CD14-positive monocyte (primary cell): ENCODE data around the gene CPED1. TPM values are rescaled to one million over a fixed set of nuclear protein-coding genes. Genes with fewer than 3 reads are reported as not detected.

Source experiments
- DNase-seq, 3 donors: peaks; one replicate each; pipeline ENCODE4 v3.0.0-alpha.2; 2011 to 2022
- H2AFZ ChIP-seq: 2 replicates; pipeline ENCODE4 v1.6.0; 2012; ENCODE audit warnings: mild to moderate bottlenecking, low read depth, low read length, inconsistent platforms; ENCODE audit not compliant: insufficient read depth, poor library complexity, severe bottlenecking
- H3K27ac ChIP-seq, 2 donors: 1 replicate in 1 of 2; 2 replicates in 1 of 2; pipeline ENCODE4 v1.5.1; 2012 to 2013; ENCODE audit warnings: low read length in 2 of 2, control low read depth in 1 of 2, inconsistent platforms in 1 of 2, low read depth in 1 of 2, mild to moderate bottlenecking in 1 of 2
- H3K27me3 ChIP-seq, 2 donors: one replicate each; pipeline versions ENCODE4 v1.6.0 to v1.6.1; 2011 to 2013; ENCODE audit warnings: low read length in 2 of 2; ENCODE audit not compliant: control insufficient read depth in 2 of 2, insufficient read depth in 2 of 2
- H3K36me3 ChIP-seq, 2 donors: replicated peaks in 1 of 2; 1 replicate in 1 of 2; 2 replicates in 1 of 2; pipeline versions ENCODE4 v1.5.1 to v1.6.1; 2012 to 2013; ENCODE audit warnings: low read length in 2 of 2, control low read depth in 1 of 2, inconsistent platforms in 1 of 2, mild to moderate bottlenecking in 1 of 2; ENCODE audit not compliant: insufficient read depth in 2 of 2, control insufficient read depth in 1 of 2
- H3K4me1 ChIP-seq, 2 donors: 1 replicate in 1 of 2; 2 replicates in 1 of 2; pipeline versions ENCODE4 v1.5.1 to v1.6.1; 2012 to 2013; ENCODE audit warnings: low read length in 2 of 2, control low read depth in 1 of 2, inconsistent platforms in 1 of 2, mild to moderate bottlenecking in 1 of 2, moderate library complexity in 1 of 2; ENCODE audit not compliant: insufficient read depth in 2 of 2, control insufficient read depth in 1 of 2
- H3K4me2 ChIP-seq: replicated peaks from 2 replicates; pipeline ENCODE3; 2012; ENCODE audit warnings: low read length, moderate library complexity, mild to moderate bottlenecking; ENCODE audit not compliant: poor library complexity, severe bottlenecking; ENCODE audit errors: extremely low read depth
- H3K4me3 ChIP-seq, 3 experiments: fragments of 200-600 bp in 1 of 3; sonication (generic) in 1 of 3; replicated peaks in 1 of 3; 1 replicate in 2 of 3; 2 replicates in 1 of 3; pipeline ENCODE4 v1.5.1; 2011 to 2013; ENCODE audit warnings: low read length in 3 of 3, mild to moderate bottlenecking in 3 of 3, control low read depth in 2 of 3, low read depth in 2 of 3, inconsistent platforms in 1 of 3, moderate library complexity in 1 of 3
- H3K79me2 ChIP-seq: 2 replicates; pipeline ENCODE4 v1.6.0; 2012; ENCODE audit warnings: mild to moderate bottlenecking, control low read depth, inconsistent platforms, low read length, moderate library complexity; ENCODE audit not compliant: insufficient read depth
- H3K9ac ChIP-seq: 2 replicates; pipeline ENCODE4 v1.6.0; 2017; ENCODE audit warnings: low read length, mild to moderate bottlenecking; ENCODE audit not compliant: insufficient read depth, poor library complexity, severe bottlenecking
- H3K9me3 ChIP-seq, 2 donors: replicated peaks in 1 of 2; 1 replicate in 1 of 2; 2 replicates in 1 of 2; pipeline versions ENCODE4 v1.5.1 to v1.6.1; 2012 to 2013; ENCODE audit warnings: low read length in 2 of 2, control low read depth in 1 of 2; ENCODE audit not compliant: control insufficient read depth in 1 of 2, insufficient read depth in 1 of 2
- H4K20me1 ChIP-seq: 2 replicates; pipeline ENCODE4 v1.6.0; 2012; ENCODE audit warnings: mild to moderate bottlenecking, low read length, control low read depth, moderate library complexity; ENCODE audit not compliant: insufficient read depth
- H3K27ac Mint-ChIP-seq, 7 donors: one replicate each; pipeline ENCODE4 v1.8.0; 2020; ENCODE audit warnings: mild to moderate bottlenecking in 7 of 7, mixed read lengths in 7 of 7, moderate library complexity in 6 of 7, inconsistent platforms in 2 of 7
- H3K27me3 Mint-ChIP-seq, 3 donors: one replicate each; pipeline ENCODE4 v1.8.0; 2021 to 2022; ENCODE audit warnings: low read depth in 3 of 3, mild to moderate bottlenecking in 3 of 3, mixed read lengths in 3 of 3, moderate library complexity in 3 of 3, inconsistent platforms in 1 of 3
- H3K36me3 Mint-ChIP-seq, 2 donors: one replicate each; pipeline ENCODE4 v1.8.0; 2020; ENCODE audit warnings: mixed read lengths in 2 of 2, inconsistent platforms in 1 of 2, mild to moderate bottlenecking in 1 of 2
- H3K4me1 Mint-ChIP-seq: one replicate; pipeline ENCODE4 v1.8.0; 2020; ENCODE audit warnings: mild to moderate bottlenecking, mixed read lengths
- H3K4me3 Mint-ChIP-seq, 2 donors: one replicate each; pipeline ENCODE4 v1.8.0; 2020; ENCODE audit warnings: mild to moderate bottlenecking in 2 of 2, mixed read lengths in 2 of 2, moderate library complexity in 1 of 2
- H3K9me3 Mint-ChIP-seq, 7 donors: one replicate each; pipeline ENCODE4 v1.8.0; 2020 to 2022; ENCODE audit warnings: mixed read lengths in 7 of 7, mild to moderate bottlenecking in 6 of 7, moderate library complexity in 6 of 7, inconsistent platforms in 2 of 7
- CTCF ChIP-seq: fragments of 200-600 bp; IDR thresholded peaks from one replicate; pipeline ENCODE4 v1.8.0; 2022; ENCODE audit warnings: antibody characterized with exemption, mild to moderate bottlenecking
- WGBS: methylation state at CpG from one replicate; pipeline ENCODE4 v1.1.5; 2013; ENCODE audit warnings: missing lambda C conversion rate; ENCODE audit not compliant: insufficient coverage; 5-methylcytosine and 5-hydroxymethylcytosine counted together
- intact Hi-C, 2 donors: fragments of 100-400 bp; cut with micrococcal nuclease; formaldehyde crosslinking; loops; one replicate each; pipeline versions ENCODE4 v1.15.0 to v1.15.1; 2023
- polyA plus RNA-seq, 3 donors: library from polyadenylated mRNA; depleted of rRNA in 1 of 3; unstranded in 2 of 3; stranded (reverse) in 1 of 3; fragments of 300-500 nt in 2 of 3; fragments of >200 nt in 1 of 3; fragmentation: Illumina TruSeq in 2 of 3; gene quantifications; 1 replicate in 2 of 3; 2 replicates in 1 of 3; pipeline ENCODE4 v1.2.3, GENCODE V29; 2012 to 2021

Gene CPED1
- polyA plus RNA-seq, 3 donors = 9.8 to 30.0 (median 20.4) TPM

DNA sequence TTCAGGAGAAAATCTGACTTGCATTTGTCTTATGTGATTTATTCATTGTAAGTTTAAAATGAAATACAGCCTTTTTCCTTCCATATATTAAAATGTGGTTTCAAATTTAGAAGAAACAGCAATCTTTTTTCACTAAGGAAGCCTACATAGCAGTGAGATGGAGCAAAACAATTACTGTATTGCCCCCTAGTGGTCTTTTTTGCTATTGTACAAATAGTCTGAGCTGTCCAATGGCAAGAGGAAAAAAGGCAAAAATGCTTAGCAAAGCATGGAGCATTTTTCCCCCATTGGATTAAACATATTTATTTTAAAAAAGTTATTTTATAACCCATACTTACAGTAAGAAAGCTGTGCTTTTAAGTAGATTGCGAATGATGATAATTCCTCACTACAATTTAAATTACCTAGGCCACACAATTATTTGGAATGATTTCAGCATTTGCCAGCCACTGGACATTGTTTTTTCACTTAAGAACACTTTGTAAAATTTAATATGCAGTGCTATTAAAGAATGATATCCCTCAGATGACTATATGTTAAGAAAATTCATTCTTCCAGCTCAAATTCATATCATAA, 119.5 kb downstream of the CPED1 start:
- Mint-ChIP-seq H3K4me1 (no peaks in the 10 kb centered on the region), H3K36me3 (no peaks in the 10 kb centered on the region), H3K9me3 (no peaks in the 10 kb centered on the region), H3K4me3 (no peak overlapping the region), H3K27ac (no peak overlapping the region), H3K27me3 (peaks cover 0 to 1% (median 0%) of the 10 kb centered on the region in 3 donors)
- Histone ChIP-seq H3K27me3 (no peaks in the 10 kb centered on the region), H3K79me2 (no peaks in the 10 kb centered on the region), H3K4me1 (no peaks in the 10 kb centered on the region), H4K20me1 (no peaks in the 10 kb centered on the region), H3K9me3 (no peaks in the 10 kb centered on the region), H3K4me3 (no peak overlapping the region), H2AFZ (no peak overlapping the region), H3K9ac (no peak overlapping the region), H3K27ac (no peak overlapping the region), H3K4me2 (no peak overlapping the region), H3K36me3 (no peaks in the 10 kb centered on the region)
- no CpG with 5 or more reads among the region's 1 CpG for WGBS
- intact Hi-C loops = loop anchor here (5.0 to 10.0 kb wide), 3 partner anchors 121 to 313 kb away; partner anchors contain the start of gene CPED1 (in 1 of the 2)
- peak; percentile 26 to 65 (median 49) for DNase-seq
- peak; percentile 89 for TF ChIP-seq CTCF

DNA sequence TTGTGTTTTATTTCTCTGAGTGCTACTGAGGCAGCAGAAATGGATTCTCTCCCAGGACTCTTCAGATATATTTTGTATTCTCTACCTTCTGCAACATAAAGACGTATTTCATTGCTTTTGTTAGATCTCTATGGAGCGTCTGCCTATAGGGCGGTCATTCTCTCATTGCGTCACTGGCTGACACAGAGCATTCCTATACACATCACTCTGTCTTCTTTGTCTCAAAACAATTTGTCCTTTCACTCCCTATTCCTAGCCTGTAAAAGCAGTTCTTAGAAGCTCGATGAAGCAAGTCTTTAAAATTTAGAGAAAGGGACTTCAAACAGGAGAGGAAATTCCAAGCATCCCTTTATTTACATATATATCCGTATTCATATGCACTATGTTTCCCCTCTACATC, 120.6 kb downstream of the CPED1 start:
- H3K9me3 ChIP-seq = no peaks in the 10 kb centered on the region
- TF ChIP-seq CTCF = no peak
- H3K4me3 ChIP-seq = no peak overlapping the region
- no peak overlapping the region for H3K4me3 Mint-ChIP-seq
- no peak for DNase-seq
- H3K79me2 ChIP-seq = no peaks in the 10 kb centered on the region
- H3K4me1 ChIP-seq = no peaks in the 10 kb centered on the region
- no peaks in the 10 kb centered on the region for H3K4me1 Mint-ChIP-seq
- no peak overlapping the region for H3K27ac ChIP-seq
- no peaks in the 10 kb centered on the region for H3K9me3 Mint-ChIP-seq
- H3K9ac ChIP-seq = no peak overlapping the region
- H3K27ac Mint-ChIP-seq = no peak overlapping the region
- no peak overlapping the region for H3K4me2 ChIP-seq
- 100% methylated on average over 2 of the region's 6 CpGs for WGBS
- H3K27me3 ChIP-seq = no peaks in the 10 kb centered on the region
- H2AFZ ChIP-seq = no peak overlapping the region
- H3K36me3 Mint-ChIP-seq = no peaks in the 10 kb centered on the region
- H4K20me1 ChIP-seq = no peaks in the 10 kb centered on the region
- H3K27me3 Mint-ChIP-seq = peaks cover 0 to 1% (median 0%) of the 10 kb centered on the region in 3 donors
- intact Hi-C loops = loop anchor here (5.0 to 10.0 kb wide), 3 partner anchors 122 to 314 kb away; partner anchors contain the start of gene CPED1 (in 1 of the 2)
- H3K36me3 ChIP-seq = no peaks in the 10 kb centered on the region
